GM12864 (cell line): ENCODE measurements around the gene LRRC10B.
"Not testable (repeated sequence)": the region's sequence is repeated elsewhere in the genome, so short reads cannot be mapped to it uniquely, and the experiment has no call there.

Source experiments
- DNase-seq: peaks from one replicate; pipeline ENCODE4 v3.0.0-alpha.2; 2011; ENCODE audit warnings: low read depth
- H3K4me3 ChIP-seq: 2 replicates; pipeline ENCODE4 v1.5.1; 2011; ENCODE audit warnings: mild to moderate bottlenecking, low read depth, low read length, control low read depth
- TF ChIP-seq, protein P1 (sequence below): IDR thresholded peaks from 2 replicates; pipeline ENCODE4 v1.5.1; 2011; ENCODE audit warnings: low read depth, mild to moderate bottlenecking, moderate library complexity, low read length, control low read depth, inconsistent platforms; ENCODE audit errors: missing control alignments

The LRRC10B gene

DNA sequence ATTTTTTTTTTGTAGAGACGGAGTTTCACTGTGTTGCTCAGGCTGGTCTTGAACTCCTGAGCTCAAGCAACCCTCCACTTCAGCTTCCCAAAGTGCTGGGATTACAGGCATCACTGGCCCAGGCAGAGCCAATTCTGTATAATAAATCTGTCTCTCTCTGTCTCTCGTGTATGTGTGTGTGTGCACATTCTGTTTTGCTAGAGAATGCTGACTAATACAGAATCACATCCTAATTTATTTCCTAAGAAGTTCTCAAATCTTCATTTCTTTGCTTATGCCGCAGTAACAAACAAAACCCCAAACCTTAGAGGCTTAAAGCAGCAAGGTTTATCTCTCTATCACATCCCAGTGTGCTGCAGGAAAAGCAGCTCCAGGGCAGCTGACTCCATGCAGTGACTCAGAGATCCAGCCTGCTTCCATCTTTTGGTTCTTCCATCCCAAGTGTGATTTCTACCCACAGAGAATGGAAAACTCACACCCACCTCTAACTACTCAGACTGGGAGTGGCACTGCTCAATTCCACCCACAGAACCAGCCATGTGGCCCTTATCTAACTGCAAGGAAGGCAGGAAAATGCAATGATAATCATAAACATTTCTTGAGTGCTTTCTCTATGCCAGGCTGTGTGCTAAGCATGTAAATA, 35.1 kb upstream of the LRRC10B start:
- DNase-seq = no peak
- TF ChIP-seq, protein P1, sequence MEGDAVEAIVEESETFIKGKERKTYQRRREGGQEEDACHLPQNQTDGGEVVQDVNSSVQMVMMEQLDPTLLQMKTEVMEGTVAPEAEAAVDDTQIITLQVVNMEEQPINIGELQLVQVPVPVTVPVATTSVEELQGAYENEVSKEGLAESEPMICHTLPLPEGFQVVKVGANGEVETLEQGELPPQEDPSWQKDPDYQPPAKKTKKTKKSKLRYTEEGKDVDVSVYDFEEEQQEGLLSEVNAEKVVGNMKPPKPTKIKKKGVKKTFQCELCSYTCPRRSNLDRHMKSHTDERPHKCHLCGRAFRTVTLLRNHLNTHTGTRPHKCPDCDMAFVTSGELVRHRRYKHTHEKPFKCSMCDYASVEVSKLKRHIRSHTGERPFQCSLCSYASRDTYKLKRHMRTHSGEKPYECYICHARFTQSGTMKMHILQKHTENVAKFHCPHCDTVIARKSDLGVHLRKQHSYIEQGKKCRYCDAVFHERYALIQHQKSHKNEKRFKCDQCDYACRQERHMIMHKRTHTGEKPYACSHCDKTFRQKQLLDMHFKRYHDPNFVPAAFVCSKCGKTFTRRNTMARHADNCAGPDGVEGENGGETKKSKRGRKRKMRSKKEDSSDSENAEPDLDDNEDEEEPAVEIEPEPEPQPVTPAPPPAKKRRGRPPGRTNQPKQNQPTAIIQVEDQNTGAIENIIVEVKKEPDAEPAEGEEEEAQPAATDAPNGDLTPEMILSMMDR = no peak
- H3K4me3 ChIP-seq = no peak overlapping the region

DNA sequence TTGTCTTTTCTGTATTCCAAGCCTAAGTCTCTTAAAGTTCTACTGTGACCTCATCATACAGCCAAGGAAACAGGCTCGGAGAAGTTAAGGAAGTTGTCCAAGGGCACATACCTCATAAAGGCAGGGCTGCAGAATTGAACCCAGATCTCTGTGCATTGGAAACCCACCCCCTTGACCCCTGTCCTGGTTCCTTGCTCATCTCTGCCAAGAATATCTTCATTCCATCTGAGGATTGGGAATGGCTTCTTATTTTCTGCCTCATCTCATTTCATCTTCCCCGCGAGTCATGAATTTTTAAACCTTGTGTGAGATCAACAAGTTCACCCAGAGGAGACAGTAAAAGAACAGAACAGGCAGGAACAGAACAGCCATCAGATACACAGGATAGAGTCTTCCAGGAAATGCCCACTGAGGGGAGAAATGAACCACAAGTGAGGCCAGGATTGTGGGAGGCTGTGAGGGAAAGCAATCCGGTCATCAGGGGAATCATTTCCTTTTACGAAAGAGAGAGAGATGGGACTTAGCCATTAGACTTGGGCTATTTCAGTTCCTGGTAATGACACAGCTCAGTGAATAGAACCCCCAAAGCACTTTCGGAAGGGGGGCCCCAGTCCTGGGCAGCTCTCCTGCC, 34.4 kb upstream of the LRRC10B start:
- no peak for DNase-seq
- H3K4me3 ChIP-seq = no peak overlapping the region
- TF ChIP-seq, protein P1 = no peak

DNA sequence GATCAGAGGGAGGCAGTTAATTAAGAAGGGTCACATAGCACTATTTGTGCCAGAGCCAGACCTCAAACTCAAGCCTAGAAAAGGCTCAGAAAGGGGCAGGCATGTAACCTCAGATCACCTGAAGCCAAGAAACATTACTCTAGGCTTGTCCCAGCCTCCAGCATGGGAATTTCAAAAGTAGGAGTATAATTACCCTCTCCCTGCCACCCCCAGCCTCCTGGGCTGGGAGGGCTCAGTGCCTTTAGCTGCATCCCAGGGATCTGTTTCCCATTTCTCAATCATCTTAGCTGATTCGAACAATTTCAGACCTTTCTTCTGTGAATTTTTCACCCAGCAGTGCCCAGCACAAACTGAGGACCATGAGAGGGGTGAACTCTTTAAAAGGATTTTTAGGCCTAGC, 33.1 kb upstream of the LRRC10B start:
- H3K4me3 ChIP-seq = no peak overlapping the region
- no peak for DNase-seq
- TF ChIP-seq, protein P1 = no peak

DNA sequence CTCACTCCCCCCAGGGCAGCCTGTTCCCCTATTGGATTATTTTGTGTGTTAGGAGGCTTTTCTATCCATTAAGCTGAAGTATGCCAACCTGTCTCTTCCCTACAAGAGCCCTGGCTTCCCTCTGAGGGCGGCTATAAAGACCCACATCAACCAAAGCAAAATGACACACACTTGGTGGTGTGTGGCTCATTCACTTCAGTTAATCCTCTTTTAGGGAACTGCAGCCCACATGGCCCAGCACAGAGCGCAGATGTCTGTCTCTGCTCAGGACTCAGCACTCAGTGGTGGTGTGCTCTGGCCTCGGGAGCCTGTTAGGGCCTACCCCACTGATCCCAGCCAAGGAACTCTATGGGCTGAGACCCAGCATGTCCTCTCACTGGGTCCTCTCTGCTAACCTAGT, 32.2 kb upstream of the LRRC10B start:
- no peak for DNase-seq
- H3K4me3 ChIP-seq = no peak overlapping the region
- TF ChIP-seq, protein P1 = no peak

DNA sequence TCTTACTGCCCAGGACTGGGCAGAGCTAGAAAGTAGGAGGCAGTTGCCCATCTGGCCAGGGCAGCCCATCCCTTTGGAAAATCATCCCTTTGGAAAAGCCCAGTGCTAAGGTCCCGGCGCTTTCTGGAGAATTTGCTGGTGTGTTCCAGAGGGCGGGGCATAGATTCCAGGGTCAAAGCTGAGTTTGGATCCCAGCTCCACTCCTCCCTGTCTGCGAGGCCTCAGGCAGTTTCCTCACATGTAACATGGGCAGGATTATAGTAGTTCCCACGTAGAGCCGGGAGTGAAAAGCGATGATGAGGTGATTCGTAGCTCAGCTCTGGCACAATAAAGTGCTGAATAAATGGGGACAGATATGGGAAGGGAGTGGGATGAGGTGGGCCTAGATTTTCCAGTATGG, 31.4 kb upstream of the LRRC10B start:
- H3K4me3 ChIP-seq = no peak overlapping the region
- DNase-seq = no peak
- TF ChIP-seq, protein P1 = no peak

DNA sequence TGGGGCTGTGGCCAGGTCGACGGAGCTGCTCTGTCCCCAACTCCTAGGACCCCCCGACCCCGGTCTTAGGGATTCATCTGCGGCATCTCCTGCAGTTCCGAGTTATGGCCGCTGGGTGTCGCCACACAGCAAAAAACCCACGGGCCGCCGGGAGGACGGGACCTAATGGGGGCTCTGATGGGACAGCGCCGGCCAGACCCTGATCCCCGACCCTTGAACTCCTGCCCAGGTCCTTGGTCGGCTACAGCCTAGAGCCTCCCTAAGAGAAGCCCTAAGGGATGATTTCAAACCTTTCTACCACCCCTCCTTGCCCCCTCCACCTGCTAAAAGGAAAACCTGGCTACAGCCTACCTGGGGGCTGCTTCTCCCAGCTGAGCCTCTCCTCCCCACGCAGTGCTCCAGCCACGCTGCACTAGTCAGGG, 30.8 kb upstream of the LRRC10B start:
- DNase-seq = no peak
- no peak overlapping the region for H3K4me3 ChIP-seq
- TF ChIP-seq, protein P1 = peak; percentile 91

DNA sequence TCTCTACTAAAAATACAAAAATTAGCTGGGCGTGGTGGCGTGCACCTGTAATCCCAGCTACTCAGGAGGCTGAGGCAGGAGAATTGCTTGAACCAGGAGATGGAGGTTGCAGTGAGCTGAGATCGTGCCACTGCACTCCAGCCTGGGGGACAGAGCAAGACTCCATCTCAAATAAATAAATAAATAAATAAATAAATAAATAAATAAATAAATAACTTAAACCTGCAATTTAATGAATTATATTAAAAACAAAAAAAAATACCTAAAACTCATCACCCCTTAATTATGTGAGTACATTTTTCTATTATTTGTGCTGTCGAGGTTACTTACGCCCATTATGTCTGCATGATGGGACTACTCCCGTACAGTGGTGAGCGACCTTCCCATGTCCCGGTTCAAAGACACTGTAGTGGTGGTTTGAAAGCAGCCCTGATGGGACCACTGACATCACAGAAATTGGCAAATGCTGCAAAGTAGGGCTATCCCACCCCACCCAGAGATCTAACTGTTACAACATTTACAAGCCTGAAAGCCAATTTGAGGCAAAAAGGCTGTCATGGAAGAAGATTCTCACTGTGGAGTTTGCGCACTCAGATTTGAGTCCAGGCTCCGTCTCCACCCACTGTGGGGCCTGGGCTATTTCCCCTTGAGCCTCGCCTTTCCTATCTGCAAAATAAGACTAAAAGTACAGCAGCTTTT, 29.0 kb upstream of the LRRC10B start:
- H3K4me3 ChIP-seq, DNase-seq: not testable (repeated sequence)
